ENCODE data around the gene SLC6A1. TPM values are rescaled to one million over a fixed set of nuclear protein-coding genes. Genes with fewer than 3 reads are reported as not detected.

SLC6A1 gene
- total RNA-seq, 1 donor from 2014 or later, result 0.77 TPM

DNA sequence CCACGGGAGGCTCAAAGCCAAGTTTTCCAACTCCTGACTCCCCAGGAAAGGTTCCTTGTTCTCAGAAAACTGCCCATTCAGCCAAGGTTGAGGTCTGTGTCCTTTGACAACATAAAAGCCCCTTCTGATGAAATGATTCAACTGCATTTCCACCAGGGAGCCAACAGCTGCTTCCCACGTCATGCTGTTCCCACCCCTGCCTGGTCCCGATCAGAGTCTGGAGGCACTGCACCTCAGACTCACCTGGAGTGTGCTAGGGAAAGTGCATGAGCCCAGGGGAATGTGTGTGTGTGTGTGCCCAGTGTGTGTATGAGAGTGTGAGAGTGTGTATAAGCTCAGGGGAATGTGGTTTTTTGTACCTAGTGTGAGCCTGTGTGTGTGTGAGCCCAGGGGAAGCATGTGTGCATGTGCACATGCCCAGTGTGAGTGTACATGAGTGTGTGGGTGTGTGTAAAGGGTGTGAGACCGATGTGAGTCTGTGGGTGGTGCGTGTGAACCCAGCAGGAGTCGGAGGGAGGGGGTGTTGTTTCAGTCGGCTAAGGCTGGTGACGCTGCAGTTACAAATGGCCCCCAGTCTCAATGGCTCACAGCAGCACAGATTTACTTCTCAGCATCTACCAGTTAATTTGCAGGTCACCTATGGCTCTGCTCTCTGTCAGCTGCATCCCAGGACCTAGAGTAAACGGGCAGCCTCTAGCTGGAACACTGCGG, 20.3 kb upstream of the SLC6A1 start:
- Histone ChIP-seq H3K4me1 (no peaks in the 10 kb centered on the region), H3K4me3 (no peak overlapping the region), H3K36me3 (no peaks in the 10 kb centered on the region), H3K9me3 (replicated peaks) (no peaks in the 10 kb centered on the region), H3K27ac (replicated peaks) (no peak overlapping the region), H3K27me3 (ENCODE audit: low read depth) (peaks cover 84% of the 10 kb centered on the region)
- intact Hi-C loops (cut with micrococcal nuclease), result no loop called here
- no peak for DNase-seq
- TF ChIP-seq, protein P1, sequence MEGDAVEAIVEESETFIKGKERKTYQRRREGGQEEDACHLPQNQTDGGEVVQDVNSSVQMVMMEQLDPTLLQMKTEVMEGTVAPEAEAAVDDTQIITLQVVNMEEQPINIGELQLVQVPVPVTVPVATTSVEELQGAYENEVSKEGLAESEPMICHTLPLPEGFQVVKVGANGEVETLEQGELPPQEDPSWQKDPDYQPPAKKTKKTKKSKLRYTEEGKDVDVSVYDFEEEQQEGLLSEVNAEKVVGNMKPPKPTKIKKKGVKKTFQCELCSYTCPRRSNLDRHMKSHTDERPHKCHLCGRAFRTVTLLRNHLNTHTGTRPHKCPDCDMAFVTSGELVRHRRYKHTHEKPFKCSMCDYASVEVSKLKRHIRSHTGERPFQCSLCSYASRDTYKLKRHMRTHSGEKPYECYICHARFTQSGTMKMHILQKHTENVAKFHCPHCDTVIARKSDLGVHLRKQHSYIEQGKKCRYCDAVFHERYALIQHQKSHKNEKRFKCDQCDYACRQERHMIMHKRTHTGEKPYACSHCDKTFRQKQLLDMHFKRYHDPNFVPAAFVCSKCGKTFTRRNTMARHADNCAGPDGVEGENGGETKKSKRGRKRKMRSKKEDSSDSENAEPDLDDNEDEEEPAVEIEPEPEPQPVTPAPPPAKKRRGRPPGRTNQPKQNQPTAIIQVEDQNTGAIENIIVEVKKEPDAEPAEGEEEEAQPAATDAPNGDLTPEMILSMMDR (IDR thresholded peaks at IDR 0.05; ENCODE audit: borderline replicate concordance), result no peak

GRCh38 chr3:10973046-10973595, 19.4 kb upstream of the SLC6A1 start:
- no peaks in the 10 kb centered on the region for H3K9me3 ChIP-seq (replicated peaks)
- no peak overlapping the region for H3K4me3 ChIP-seq
- H3K4me1 ChIP-seq, result no peaks in the 10 kb centered on the region
- no peaks in the 10 kb centered on the region for H3K36me3 ChIP-seq
- intact Hi-C loops (cut with micrococcal nuclease), result no loop called here
- TF ChIP-seq, protein P1 (IDR thresholded peaks at IDR 0.05; ENCODE audit: borderline replicate concordance), result no peak
- H3K27ac ChIP-seq (replicated peaks), result no peak overlapping the region
- H3K27me3 ChIP-seq (ENCODE audit: low read depth), result peaks cover 76% of the 10 kb centered on the region
- DNase-seq, result no peak

DNA sequence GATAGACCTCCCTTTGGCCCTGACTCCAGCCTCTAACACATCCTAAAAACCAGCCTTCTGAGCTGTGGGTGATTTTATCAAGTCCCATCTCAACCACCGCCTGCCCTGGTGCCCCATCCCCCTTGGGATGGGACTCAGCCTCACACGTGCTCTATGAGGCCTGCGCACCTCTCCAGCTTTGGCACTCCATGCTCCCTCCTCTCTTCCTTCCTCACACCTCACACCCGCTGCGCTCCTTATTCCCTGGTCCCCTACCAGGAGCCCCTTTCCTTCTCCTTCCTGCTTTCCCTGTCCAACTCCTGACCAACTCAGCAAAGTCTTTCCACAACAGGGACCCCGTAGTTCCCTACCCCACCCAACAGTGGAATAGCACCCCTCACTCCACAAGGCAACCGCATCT, 18.4 kb upstream of the SLC6A1 start:
- intact Hi-C loops (cut with micrococcal nuclease), result no loop called here
- peaks cover 69% of the 10 kb centered on the region for H3K27me3 ChIP-seq (ENCODE audit: low read depth)

GRCh38 chr3:10974746-10975375, 17.7 kb upstream of the SLC6A1 start:
- DNase-seq, result no peak
- no peaks in the 10 kb centered on the region for H3K36me3 ChIP-seq
- TF ChIP-seq, protein P1 (IDR thresholded peaks at IDR 0.05; ENCODE audit: borderline replicate concordance), result no peak
- H3K27me3 ChIP-seq (ENCODE audit: low read depth), result peaks cover 68% of the 10 kb centered on the region
- intact Hi-C loops (cut with micrococcal nuclease), result no loop called here
- no peak overlapping the region for H3K27ac ChIP-seq (replicated peaks)
- H3K4me3 ChIP-seq, result no peak overlapping the region
- H3K9me3 ChIP-seq (replicated peaks), result no peaks in the 10 kb centered on the region
- peaks cover 2% of the 10 kb centered on the region for H3K4me1 ChIP-seq

More for the DNA sequence above, 18.4 kb upstream of the SLC6A1 start:
- Histone ChIP-seq H3K36me3 (no peaks in the 10 kb centered on the region), H3K9me3 (replicated peaks) (no peaks in the 10 kb centered on the region), H3K4me1 (no peaks in the 10 kb centered on the region), H3K4me3 (no peak overlapping the region), H3K27ac (replicated peaks) (no peak overlapping the region)
- DNase-seq, result no peak
- TF ChIP-seq, protein P1 (IDR thresholded peaks at IDR 0.05; ENCODE audit: borderline replicate concordance), result no peak

DNA sequence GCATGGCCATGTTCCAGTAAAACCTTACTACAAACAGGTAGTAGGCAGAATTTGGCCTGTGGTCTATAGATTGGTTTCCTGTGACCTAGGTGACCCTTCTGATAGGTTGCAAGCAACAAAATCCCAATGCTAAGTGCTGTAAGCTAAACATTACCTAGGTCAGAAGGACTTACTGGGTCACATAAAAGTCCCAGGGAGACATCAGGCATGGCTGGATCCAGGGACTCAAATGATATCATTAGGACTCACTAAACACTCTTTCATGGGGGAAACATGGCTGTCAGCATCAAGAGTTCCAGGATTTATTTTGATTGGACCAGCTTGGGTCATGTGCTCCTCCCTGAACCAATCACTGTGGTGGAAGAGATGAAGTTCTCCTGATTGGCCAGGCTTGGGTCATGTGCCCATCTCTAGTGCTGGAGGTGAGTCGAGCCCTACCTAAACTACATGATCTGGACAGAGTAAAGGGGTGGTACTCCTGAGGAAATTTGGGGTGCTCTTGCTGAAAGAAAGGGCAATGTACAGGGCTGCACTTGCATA, 16.8 kb upstream of the SLC6A1 start:
- Histone ChIP-seq H3K4me1 (peaks cover 9% of the 10 kb centered on the region), H3K36me3 (no peaks in the 10 kb centered on the region), H3K4me3 (no peak overlapping the region), H3K27me3 (ENCODE audit: low read depth) (peaks cover 59% of the 10 kb centered on the region), H3K9me3 (replicated peaks) (no peaks in the 10 kb centered on the region), H3K27ac (replicated peaks) (no peak overlapping the region)
- TF ChIP-seq, protein P1 (IDR thresholded peaks at IDR 0.05; ENCODE audit: borderline replicate concordance), result no peak
- DNase-seq, result no peak
- intact Hi-C loops (cut with micrococcal nuclease), result no loop called here
